Measurements from ENCODE around the gene CD8B.

GRCh38 chr2:86772611-86773010 lies 89.1 kb downstream of the CD8B start:
- no peak for TF ChIP-seq EZH2 (IDR thresholded peaks at IDR 0.05; ENCODE audit: insufficient read depth, poor library complexity, severe bottlenecking)
- no peak for TF ChIP-seq EZH2phosphoT487 (IDR thresholded peaks at IDR 0.05; ENCODE audit: insufficient read depth, low read depth)
